Measurements from ENCODE around the gene COG7. TPM values are rescaled to one million over a fixed set of nuclear protein-coding genes. Genes with fewer than 3 reads are reported as not detected.

The COG7 gene
- total and polyA plus RNA-seq, 2 of the 13 experiments (the other 11 are each of a cell fraction or from before 2014, with no cell fraction given): 12.6 to 54.5 TPM

DNA sequence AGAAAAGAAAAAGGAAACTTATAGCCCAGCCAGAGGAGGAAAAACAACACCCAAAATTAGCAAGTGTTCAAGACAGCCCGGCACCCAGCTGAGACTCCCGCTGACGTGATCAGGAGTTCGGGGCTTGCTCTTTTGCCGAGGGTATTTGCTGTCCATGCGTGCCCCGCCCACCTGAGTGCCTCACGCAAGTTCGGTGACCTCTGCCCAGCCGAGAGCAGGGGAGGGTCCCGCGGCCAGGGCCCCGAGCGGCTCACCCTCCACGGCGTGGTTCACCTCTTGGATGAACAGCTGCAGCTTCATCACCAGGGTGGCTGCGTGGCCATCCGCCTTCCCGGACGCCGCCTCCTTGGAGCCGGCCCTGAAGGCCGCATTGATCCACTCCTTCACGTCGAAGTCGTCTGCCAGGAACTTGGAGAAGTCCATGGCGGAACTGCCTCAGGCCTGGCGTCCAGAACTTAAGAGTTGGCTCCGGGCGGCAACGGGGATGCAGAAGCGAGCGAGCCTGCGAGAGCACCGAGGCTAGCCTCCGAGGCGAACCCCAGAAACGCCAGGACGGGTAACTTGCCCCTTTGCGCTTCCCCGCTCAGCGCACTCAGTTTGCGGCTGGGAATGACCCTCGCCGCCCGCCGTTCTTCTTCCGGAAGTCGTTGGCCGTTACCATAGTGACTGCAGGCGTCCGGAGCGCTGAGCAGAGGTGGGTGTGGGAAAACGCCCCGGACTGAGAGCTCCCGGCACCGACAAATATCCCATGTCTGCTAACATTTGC is at the start of gene COG7 (continued):
- peak; percentile 95 for TF ChIP-seq PHF20 (CRISPR knock-in tag; IDR thresholded peaks at IDR 0.05)
- TF ChIP-seq, protein P1, sequence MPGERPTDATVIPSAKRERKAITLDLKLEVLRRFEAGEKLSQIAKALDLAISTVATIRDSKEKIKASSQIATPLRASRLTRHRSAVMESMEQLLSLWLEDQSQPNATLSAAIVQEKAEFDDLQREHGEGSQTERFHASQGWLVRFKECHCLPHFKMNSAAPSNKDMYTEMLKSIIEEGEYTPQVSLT (CRISPR knock-in tag; IDR thresholded peaks at IDR 0.05; ENCODE audit: borderline replicate concordance, low read depth): peak; percentile 52; the same call in 1 of the 2 replicates
- TF ChIP-seq, protein P2, sequence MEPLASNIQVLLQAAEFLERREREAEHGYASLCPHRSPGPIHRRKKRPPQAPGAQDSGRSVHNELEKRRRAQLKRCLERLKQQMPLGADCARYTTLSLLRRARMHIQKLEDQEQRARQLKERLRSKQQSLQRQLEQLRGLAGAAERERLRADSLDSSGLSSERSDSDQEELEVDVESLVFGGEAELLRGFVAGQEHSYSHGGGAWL (CRISPR knock-in tag; IDR thresholded peaks at IDR 0.05): peak; percentile 97
- peak; percentile 57; the same call in 1 of the 2 replicates for TF ChIP-seq RAD21 (CRISPR knock-in tag; IDR thresholded peaks at IDR 0.05)
- peak; percentile 98 for TF ChIP-seq GLI4 (CRISPR knock-in tag; IDR thresholded peaks at IDR 0.05; ENCODE audit: borderline replicate concordance)
- no peak for TF ChIP-seq SOX6 (IDR thresholded peaks at IDR 0.05)
- TF ChIP-seq SOX6 (CRISPR knock-in tag; IDR thresholded peaks at IDR 0.05): peak; percentile 72
- peak; percentile 99; the same call in 1 of the 2 replicates for TF ChIP-seq EEA1 (CRISPR knock-in tag; IDR thresholded peaks at IDR 0.05; ENCODE audit: borderline replicate concordance)
- TF ChIP-seq, protein P3, sequence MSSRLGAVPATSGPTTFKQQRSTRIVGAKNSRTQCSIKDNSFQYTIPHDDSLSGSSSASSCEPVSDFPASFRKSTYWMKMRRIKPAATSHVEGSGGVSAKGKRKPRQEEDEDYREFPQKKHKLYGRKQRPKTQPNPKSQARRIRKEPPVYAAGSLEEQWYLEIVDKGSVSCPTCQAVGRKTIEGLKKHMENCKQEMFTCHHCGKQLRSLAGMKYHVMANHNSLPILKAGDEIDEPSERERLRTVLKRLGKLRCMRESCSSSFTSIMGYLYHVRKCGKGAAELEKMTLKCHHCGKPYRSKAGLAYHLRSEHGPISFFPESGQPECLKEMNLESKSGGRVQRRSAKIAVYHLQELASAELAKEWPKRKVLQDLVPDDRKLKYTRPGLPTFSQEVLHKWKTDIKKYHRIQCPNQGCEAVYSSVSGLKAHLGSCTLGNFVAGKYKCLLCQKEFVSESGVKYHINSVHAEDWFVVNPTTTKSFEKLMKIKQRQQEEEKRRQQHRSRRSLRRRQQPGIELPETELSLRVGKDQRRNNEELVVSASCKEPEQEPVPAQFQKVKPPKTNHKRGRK (CRISPR knock-in tag; IDR thresholded peaks at IDR 0.05): peak; percentile 72; the same call in 1 of the 2 replicates
- TF ChIP-seq, protein P4, sequence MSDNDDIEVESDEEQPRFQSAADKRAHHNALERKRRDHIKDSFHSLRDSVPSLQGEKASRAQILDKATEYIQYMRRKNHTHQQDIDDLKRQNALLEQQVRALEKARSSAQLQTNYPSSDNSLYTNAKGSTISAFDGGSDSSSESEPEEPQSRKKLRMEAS (IDR thresholded peaks at IDR 0.05): peak; percentile 81
- 0 out of 2 replicates have a peak, but pooled peaks have one; percentile 16 for TF ChIP-seq SP140L (CRISPR knock-in tag; IDR thresholded peaks at IDR 0.05; ENCODE audit: borderline replicate concordance)
- TF ChIP-seq ZNF180 (CRISPR knock-in tag; IDR thresholded peaks at IDR 0.05; ENCODE audit: borderline replicate concordance, low read depth): 0 out of 2 replicates have a peak, but pooled peaks have one; percentile 95
- TF ChIP-seq ZNF878 (CRISPR knock-in tag; IDR thresholded peaks at IDR 0.05): peak; percentile 87
- TF ChIP-seq CREB1 (IDR thresholded peaks at IDR 0.05): no peak; the same call in 1 of the 2 replicates
- TF ChIP-seq CREB1 (CRISPR knock-in tag; IDR thresholded peaks at IDR 0.05): peak; percentile 83
- TF ChIP-seq ELF1 (CRISPR knock-in tag; IDR thresholded peaks at IDR 0.05): peak; percentile 98
- TF ChIP-seq RBAK (CRISPR knock-in tag; IDR thresholded peaks at IDR 0.05): no peak
- TF ChIP-seq PHF21A (CRISPR knock-in tag; IDR thresholded peaks at IDR 0.05): peak; percentile 97
- peak; percentile 98 for TF ChIP-seq ZNF547 (CRISPR knock-in tag; IDR thresholded peaks at IDR 0.05)
- peak; percentile 88 for TF ChIP-seq ZSCAN9 (CRISPR knock-in tag; IDR thresholded peaks at IDR 0.05; ENCODE audit: borderline replicate concordance)
- TF ChIP-seq JUND (CRISPR knock-in tag; IDR thresholded peaks at IDR 0.05): peak; percentile 90
- peak; percentile 95; the same call in 1 of the 2 replicates for TF ChIP-seq ZNF256 (CRISPR knock-in tag; conservative IDR thresholded peaks at IDR 0.05)
- TF ChIP-seq ZNF234 (CRISPR knock-in tag; conservative IDR thresholded peaks at IDR 0.05): peak; percentile 66; the same call in 1 of the 2 replicates
- TF ChIP-seq ZBTB42 (CRISPR knock-in tag; IDR thresholded peaks at IDR 0.05): peak; percentile 98
- TF ChIP-seq FOXK2 (IDR thresholded peaks at IDR 0.05): 0 out of 2 replicates have a peak, but pooled peaks have one; percentile 34
- TF ChIP-seq NCOR1 (IDR thresholded peaks at IDR 0.05; ENCODE audit: borderline replicate concordance, low read length): peak; percentile 76; the same call in 1 of the 2 replicates
- TF ChIP-seq, protein P5, sequence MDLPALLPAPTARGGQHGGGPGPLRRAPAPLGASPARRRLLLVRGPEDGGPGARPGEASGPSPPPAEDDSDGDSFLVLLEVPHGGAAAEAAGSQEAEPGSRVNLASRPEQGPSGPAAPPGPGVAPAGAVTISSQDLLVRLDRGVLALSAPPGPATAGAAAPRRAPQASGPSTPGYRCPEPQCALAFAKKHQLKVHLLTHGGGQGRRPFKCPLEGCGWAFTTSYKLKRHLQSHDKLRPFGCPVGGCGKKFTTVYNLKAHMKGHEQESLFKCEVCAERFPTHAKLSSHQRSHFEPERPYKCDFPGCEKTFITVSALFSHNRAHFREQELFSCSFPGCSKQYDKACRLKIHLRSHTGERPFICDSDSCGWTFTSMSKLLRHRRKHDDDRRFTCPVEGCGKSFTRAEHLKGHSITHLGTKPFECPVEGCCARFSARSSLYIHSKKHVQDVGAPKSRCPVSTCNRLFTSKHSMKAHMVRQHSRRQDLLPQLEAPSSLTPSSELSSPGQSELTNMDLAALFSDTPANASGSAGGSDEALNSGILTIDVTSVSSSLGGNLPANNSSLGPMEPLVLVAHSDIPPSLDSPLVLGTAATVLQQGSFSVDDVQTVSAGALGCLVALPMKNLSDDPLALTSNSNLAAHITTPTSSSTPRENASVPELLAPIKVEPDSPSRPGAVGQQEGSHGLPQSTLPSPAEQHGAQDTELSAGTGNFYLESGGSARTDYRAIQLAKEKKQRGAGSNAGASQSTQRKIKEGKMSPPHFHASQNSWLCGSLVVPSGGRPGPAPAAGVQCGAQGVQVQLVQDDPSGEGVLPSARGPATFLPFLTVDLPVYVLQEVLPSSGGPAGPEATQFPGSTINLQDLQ (CRISPR knock-in tag; IDR thresholded peaks at IDR 0.05): peak; percentile 98

Data from HepG2 (cell line).